Measurements from ENCODE around the gene C1RL. TPM values are rescaled to one million over a fixed set of nuclear protein-coding genes. Genes with fewer than 3 reads are reported as not detected.

The C1RL gene
- total RNA-seq, 1 donor from 2014 or later = 10.7 TPM

GRCh38 chr12:7101047-7101693 is 7.8 kb downstream of the C1RL start:
- intact Hi-C loops (cut with DNase I) = no loop called here
- ATAC-seq (ENCODE audit: poor library complexity) (no peak), DNase-seq (no peak)

- intact Hi-C loops (cut with DNase I) = no loop called here
- ATAC-seq (ENCODE audit: poor library complexity) = no peak
- no peak for DNase-seq
Observed at GRCh38 chr12:7100239-7100638, 8.8 kb downstream of the C1RL start.

- DNase-seq (no peak), ATAC-seq (ENCODE audit: poor library complexity) (no peak)
- intact Hi-C loops (cut with DNase I) = no loop called here
Observed at GRCh38 chr12:7099290-7099996, 9.6 kb downstream of the C1RL start.

- ATAC-seq (ENCODE audit: poor library complexity) = no peak
- intact Hi-C loops (cut with DNase I) = no loop called here
- no peak for DNase-seq
Observed at GRCh38 chr12:7096979-7097378, 12.0 kb downstream of the C1RL start.

GRCh38 chr12:7096006-7096932 is 12.7 kb downstream of the C1RL start:
- ATAC-seq (ENCODE audit: poor library complexity) = no peak
- intact Hi-C loops (cut with DNase I) = no loop called here
- DNase-seq = no peak

GRCh38 chr12:7093892-7094291 is 15.1 kb downstream of the C1RL start:
- DNase-seq (no peak), ATAC-seq (ENCODE audit: poor library complexity) (no peak)
- intact Hi-C loops (cut with DNase I) = loop anchor here (5.0 kb wide), 1 partner anchor 37 kb away; no protein-coding TSS in a partner anchor

GRCh38 chr12:7093486-7093885 is 15.5 kb downstream of the C1RL start:
- ATAC-seq (ENCODE audit: poor library complexity) (no peak), DNase-seq (no peak)
- intact Hi-C loops (cut with DNase I) = loop anchor here (5.0 kb wide), 1 partner anchor 36 kb away; no protein-coding TSS in a partner anchor

- ATAC-seq (ENCODE audit: poor library complexity) (no peak), DNase-seq (no peak)
- intact Hi-C loops (cut with DNase I) = loop anchor here (5.0 kb wide), 1 partner anchor 36 kb away; no protein-coding TSS in a partner anchor
Observed at GRCh38 chr12:7092986-7093460, 16.0 kb downstream of the C1RL start.

- ATAC-seq (ENCODE audit: poor library complexity) = peak; percentile 83
- peak; percentile 83 for DNase-seq
- intact Hi-C loops (cut with DNase I) = loop anchor here (5.0 kb wide), 1 partner anchor 35 kb away; no protein-coding TSS in a partner anchor
Observed at GRCh38 chr12:7092229-7092985, 16.6 kb downstream of the C1RL start, which contains the start of gene C1R. C1R (minus strand) TSS chr12:7092445; CDS start chr12:7092388, 57 bp downstream.

GRCh38 chr12:7091660-7092228 is 17.3 kb downstream of the C1RL start:
- intact Hi-C loops (cut with DNase I) = loop anchor here (5.0 kb wide), 1 partner anchor 34 kb away; no protein-coding TSS in a partner anchor

GRCh38 chr12:7091171-7091570 is 17.8 kb downstream of the C1RL start:
- ATAC-seq (ENCODE audit: poor library complexity) (no peak), DNase-seq (no peak)
- intact Hi-C loops (cut with DNase I) = loop anchor here (5.0 kb wide), 1 partner anchor 34 kb away; no protein-coding TSS in a partner anchor

More at GRCh38 chr12:7091660-7092228, 17.3 kb downstream of the C1RL start:
- peak; percentile 74 for ATAC-seq (ENCODE audit: poor library complexity)
- DNase-seq = peak; percentile 73

GRCh38 chr12:7090222-7090998 is 18.6 kb downstream of the C1RL start:
- intact Hi-C loops (cut with DNase I) = loop anchor here (5.0 kb wide), 1 partner anchor 33 kb away; no protein-coding TSS in a partner anchor
- no peak for ATAC-seq (ENCODE audit: poor library complexity)

GRCh38 chr12:7089196-7089871 is 19.7 kb downstream of the C1RL start:
- DNase-seq = no peak
- ATAC-seq (ENCODE audit: poor library complexity) = no peak
- intact Hi-C loops (cut with DNase I) = no loop called here

More at GRCh38 chr12:7090222-7090998, 18.6 kb downstream of the C1RL start:
- DNase-seq = no peak

- DNase-seq (no peak), ATAC-seq (ENCODE audit: poor library complexity) (no peak)
- intact Hi-C loops (cut with DNase I) = no loop called here
Observed at GRCh38 chr12:7083125-7083524, 25.9 kb downstream of the C1RL start.

- no peak for ATAC-seq (ENCODE audit: poor library complexity)
- intact Hi-C loops (cut with DNase I) = no loop called here
- no peak for DNase-seq
Observed at GRCh38 chr12:7081037-7081436, 28.0 kb downstream of the C1RL start.

GRCh38 chr12:7079826-7080125 is 29.2 kb downstream of the C1RL start:
- DNase-seq = no peak
- ATAC-seq (ENCODE audit: poor library complexity) = peak; percentile 44
- intact Hi-C loops (cut with DNase I) = no loop called here

- ATAC-seq (ENCODE audit: poor library complexity) = no peak
- intact Hi-C loops (cut with DNase I) = no loop called here
- no peak for DNase-seq
Observed at GRCh38 chr12:7078163-7078562, 30.9 kb downstream of the C1RL start.

Measured in Right ventricle myocardium superior (tissue), 1 donor.